ENCODE measurements around the gene AGPAT3. TPM values are rescaled to one million over a fixed set of nuclear protein-coding genes. Genes with fewer than 3 reads are reported as not detected.

AGPAT3 gene
- total RNA-seq, 1 experiment from 2014 or later: 13.0 TPM

GRCh38 chr21:43884861-43885417 is 19.9 kb downstream of the AGPAT3 start:
- Mint-ChIP-seq H3K4me3 (no peak overlapping the region), H3K4me1 (peaks cover 22 to 26% of the 10 kb centered on the region in 2 experiments), H3K9me3 (no peaks in the 10 kb centered on the region), H3K36me3 (ENCODE audit: insufficient read depth in 1 of 3, low read depth in 3 of 3) (no peaks in the 10 kb centered on the region), H3K27me3 (ENCODE audit: low read depth) (no peaks in the 10 kb centered on the region), H3K27ac (peak overlapping the region in 1 of 3 experiments; percentile 41; a peak in 1 of 7 replicates)
- Histone ChIP-seq H4K8ac (replicated peaks; ENCODE audit: insufficient read length, low read depth, low read length) (no peak overlapping the region), H3K27ac (ENCODE audit: insufficient read length, low read depth, low read length) (no peak overlapping the region), H2BK20ac (ENCODE audit: low read depth, low read length, poor library complexity, severe bottlenecking) (no peak overlapping the region), H4K5ac (ENCODE audit: insufficient read length, low read depth, low read length) (no peak overlapping the region), H2BK12ac (ENCODE audit: insufficient read length, low read depth, low read length) (no peak overlapping the region), H3K79me2 (ENCODE audit: insufficient read depth, low read length) (no peaks in the 10 kb centered on the region), H3K9me3 (ENCODE audit: control insufficient read depth, low read depth, low read length) (no peaks in the 10 kb centered on the region), H3K14ac (ENCODE audit: insufficient read depth, low read length) (peak overlapping the region; percentile 78; the same call in 1 of the 2 replicates), H3K23me2 (ENCODE audit: insufficient read length, low read depth, low read length, poor library complexity, severe bottlenecking) (peaks cover 2% of the 10 kb centered on the region), H2AFZ (ENCODE audit: low read length) (no peak overlapping the region), H2BK120ac (ENCODE audit: low read depth, low read length, poor library complexity, severe bottlenecking) (no peak overlapping the region), H3K79me1 (ENCODE audit: insufficient read depth, low read depth, low read length, poor library complexity, severe bottlenecking) (no peaks in the 10 kb centered on the region), H2AK5ac (ENCODE audit: insufficient read length, low read length) (no peak overlapping the region), H4K91ac (ENCODE audit: insufficient read length, low read depth, low read length) (no peak overlapping the region), H4K20me1 (ENCODE audit: control insufficient read depth, insufficient read depth, insufficient read length) (no peaks in the 10 kb centered on the region), H3K9ac (ENCODE audit: extremely low read depth, insufficient read length, low read length) (no peak overlapping the region), H2BK15ac (ENCODE audit: low read depth, low read length) (no peak overlapping the region), H2BK5ac (ENCODE audit: insufficient read length, low read length) (no peak overlapping the region), H3K18ac (ENCODE audit: insufficient read length, low read depth, low read length) (no peak overlapping the region), H3K23ac (ENCODE audit: insufficient read length, low read depth, low read length) (no peak overlapping the region), H3K27me3 (ENCODE audit: insufficient read depth, low read length) (no peaks in the 10 kb centered on the region), H3K56ac (ENCODE audit: insufficient read length, low read depth, low read length) (no peak overlapping the region), H3K4me1 (ENCODE audit: insufficient read depth, low read length) (peaks cover 7% of the 10 kb centered on the region; the same call in 1 of the 2 replicates), H3K4me2 (ENCODE audit: insufficient read depth, insufficient read length, low read length) (no peak overlapping the region), H3T11ph (ENCODE audit: low read length) (no peak overlapping the region), H3K4ac (ENCODE audit: low read depth, low read length) (no peak overlapping the region)
- TF ChIP-seq, protein P1, sequence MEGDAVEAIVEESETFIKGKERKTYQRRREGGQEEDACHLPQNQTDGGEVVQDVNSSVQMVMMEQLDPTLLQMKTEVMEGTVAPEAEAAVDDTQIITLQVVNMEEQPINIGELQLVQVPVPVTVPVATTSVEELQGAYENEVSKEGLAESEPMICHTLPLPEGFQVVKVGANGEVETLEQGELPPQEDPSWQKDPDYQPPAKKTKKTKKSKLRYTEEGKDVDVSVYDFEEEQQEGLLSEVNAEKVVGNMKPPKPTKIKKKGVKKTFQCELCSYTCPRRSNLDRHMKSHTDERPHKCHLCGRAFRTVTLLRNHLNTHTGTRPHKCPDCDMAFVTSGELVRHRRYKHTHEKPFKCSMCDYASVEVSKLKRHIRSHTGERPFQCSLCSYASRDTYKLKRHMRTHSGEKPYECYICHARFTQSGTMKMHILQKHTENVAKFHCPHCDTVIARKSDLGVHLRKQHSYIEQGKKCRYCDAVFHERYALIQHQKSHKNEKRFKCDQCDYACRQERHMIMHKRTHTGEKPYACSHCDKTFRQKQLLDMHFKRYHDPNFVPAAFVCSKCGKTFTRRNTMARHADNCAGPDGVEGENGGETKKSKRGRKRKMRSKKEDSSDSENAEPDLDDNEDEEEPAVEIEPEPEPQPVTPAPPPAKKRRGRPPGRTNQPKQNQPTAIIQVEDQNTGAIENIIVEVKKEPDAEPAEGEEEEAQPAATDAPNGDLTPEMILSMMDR (conservative IDR thresholded peaks at IDR 0.05): no peak
- WGBS (ENCODE audit: extremely low coverage, insufficient read length, low lambda C conversion rate): no CpG with 5 or more reads among the region's 16 CpGs
- no peak for DNase-seq
